22Rv1 (cell line): Measurements from ENCODE around the gene CCDC66.

Experiments
- CTCF ChIP-seq: fragments of 450-650 bp; IDR thresholded peaks from 2 replicates; pipeline ENCODE4 v1.5.1; 2017; ENCODE audit warnings: mild to moderate bottlenecking
- ZFX ChIP-seq: fragments of 450-650 bp; IDR thresholded peaks from 2 replicates; pipeline ENCODE4 v1.6.1; 2017; ENCODE audit warnings: antibody characterized with exemption, borderline replicate concordance

DNA sequence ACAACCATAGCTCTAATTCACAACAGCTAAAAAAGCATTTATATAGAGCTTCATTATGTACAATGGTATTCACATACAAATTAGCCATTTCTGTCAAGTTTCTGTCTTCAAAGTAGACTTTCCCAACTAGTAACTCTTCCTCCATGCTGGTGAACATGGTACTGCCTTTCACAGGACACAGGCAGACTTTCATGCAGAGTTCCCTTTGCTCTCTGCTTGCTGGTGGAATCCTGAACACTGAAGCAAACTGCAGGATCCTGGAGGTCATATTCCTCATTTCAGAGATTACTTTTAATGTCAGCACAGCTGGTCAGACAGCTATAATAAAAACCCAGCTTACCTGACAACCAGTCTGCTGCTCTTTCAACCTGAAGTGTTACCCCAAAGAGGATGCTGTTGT, 72.5 kb downstream of the CCDC66 start:
- TF ChIP-seq CTCF (no peak), ZFX (no peak)
